ENCODE measurements around the gene C16orf89.
"Not testable (repeated sequence)": the region's sequence is repeated elsewhere in the genome, so short reads cannot be mapped to it uniquely, and the experiment has no call there.

Gene C16orf89

GRCh38 chr16:5059386-5060072, 6.2 kb downstream of the C16orf89 start:
- no peak for DNase-seq

DNA sequence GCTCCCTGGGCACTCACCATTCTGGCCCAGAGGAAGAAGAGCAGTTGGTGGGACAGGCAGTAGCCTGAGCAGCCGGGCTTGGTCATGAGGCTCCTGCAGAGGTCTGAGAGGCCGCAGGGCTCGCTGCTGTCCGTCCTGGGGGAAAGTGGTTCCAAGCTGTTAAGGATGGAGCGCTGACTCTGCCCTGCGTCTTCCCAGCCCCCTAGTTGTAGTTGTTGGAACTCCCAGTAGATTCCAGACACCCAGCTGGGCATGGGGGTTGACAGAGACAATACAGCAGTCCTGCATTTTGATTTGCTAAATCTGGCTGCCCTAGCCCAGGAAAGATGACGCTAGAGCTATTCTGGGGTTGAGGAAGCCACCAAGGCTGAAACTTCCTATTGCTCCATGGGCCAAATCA, 7.3 kb downstream of the C16orf89 start:
- no peak for DNase-seq

- DNase-seq: peak; percentile 38 to 57
Observed at GRCh38 chr16:5056352-5056751, 9.4 kb downstream of the C16orf89 start.

GRCh38 chr16:5054876-5055865, 10.6 kb downstream of the C16orf89 start:
- DNase-seq: no peak

GRCh38 chr16:5046914-5047313, 18.8 kb downstream of the C16orf89 start:
- no peak for DNase-seq

- no peak for DNase-seq
Observed at GRCh38 chr16:5045499-5046115, 20.1 kb downstream of the C16orf89 start.

DNA sequence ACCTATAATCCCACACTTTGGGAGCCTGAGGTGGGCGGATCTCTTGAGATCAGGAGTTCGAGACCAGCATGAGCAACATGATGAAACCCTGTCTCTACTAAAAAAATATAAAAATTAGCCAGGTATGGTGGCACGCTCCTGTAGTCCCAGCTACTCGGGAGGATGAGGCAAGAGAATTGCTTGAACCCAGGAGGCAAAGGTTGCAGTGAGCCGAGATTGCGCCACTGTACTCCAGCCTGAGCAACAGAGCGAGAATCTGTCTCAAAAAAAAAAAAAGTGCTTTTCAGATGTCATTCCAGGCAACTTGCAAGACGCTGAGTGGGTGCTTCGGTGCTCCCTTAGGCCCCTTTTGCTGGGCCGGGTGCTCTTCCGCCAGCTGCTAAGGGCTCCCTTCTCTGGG, 21.2 kb downstream of the C16orf89 start:
- not testable (repeated sequence) for DNase-seq

- DNase-seq: no peak
Observed at GRCh38 chr16:5044011-5044540, 21.7 kb downstream of the C16orf89 start.

DNA sequence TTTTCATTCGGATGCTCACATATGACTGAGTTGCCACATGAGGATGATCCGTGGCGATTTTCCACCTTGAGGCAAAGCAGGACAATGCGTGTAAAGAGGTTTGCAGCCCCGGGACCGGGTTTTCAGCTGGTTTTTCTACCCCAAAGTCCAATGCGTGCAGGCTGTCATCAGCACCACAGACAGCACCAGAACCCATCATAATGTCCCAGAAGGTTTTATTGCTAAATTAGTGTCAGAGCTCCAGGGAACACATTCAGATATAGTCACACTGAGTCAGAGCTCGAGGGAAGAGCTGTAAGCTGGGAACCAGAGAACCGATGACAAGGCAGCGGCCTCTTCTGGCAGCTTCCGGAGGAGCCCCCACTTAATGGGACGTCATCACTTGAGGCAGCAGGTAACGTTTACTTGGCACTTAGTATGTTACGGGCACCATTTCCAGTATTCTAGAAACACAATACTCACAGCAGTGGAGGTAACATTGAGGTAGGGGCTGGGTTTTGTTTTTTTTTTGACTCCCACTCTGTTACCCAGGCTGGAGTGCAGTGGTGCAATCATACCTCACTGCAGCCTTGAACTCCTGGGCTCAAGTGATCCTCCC, 23.1 kb downstream of the C16orf89 start:
- no peak for DNase-seq

DNA sequence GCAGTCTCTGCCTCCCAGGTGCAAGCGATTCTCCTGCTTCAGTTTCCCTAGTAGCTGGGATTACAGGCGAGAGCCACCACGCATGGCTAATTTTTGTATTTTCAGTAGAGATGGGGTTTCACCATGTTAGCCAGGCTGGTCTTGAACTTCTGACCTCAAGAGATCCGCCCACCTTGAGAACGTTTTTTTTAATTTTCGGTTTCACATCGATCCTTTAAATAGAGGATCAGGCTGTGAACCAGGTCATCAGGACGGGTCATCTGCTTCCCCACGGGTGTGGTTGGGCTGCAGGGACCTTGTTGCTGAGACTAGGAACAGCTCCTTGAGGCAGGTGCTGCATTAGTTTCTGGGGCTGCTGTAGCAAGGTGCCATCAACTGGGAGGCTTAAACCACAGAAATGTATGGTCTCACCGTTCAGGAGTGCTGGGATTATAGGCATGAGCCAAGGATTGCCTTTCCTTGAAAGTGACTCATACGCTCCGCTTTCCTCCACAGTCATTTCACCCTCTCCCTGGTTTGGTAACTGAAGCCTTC, 24.1 kb downstream of the C16orf89 start:
- DNase-seq: no peak

DNA sequence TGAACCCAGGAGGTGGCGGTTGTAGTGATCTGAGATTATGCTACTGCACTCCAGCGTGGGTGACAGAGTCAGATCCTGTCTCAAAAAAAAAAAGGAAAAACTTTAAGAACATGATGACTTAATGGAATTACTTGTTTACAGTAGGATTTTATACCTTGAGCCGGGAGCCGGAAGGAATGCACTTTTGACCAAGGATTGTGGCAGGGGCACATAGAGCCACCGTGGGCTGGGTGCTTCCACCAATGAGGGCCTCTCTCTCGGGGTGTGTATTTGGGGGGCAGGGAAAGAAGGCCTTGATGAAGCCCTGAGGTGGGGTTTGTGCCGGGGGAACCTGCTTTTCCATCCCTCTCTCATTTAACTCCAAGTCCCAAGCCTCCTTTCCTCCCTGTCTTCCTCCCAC, 25.3 kb downstream of the C16orf89 start:
- no peak for DNase-seq

- DNase-seq: no peak
Observed at GRCh38 chr16:5036228-5037156, 29.3 kb downstream of the C16orf89 start.

GRCh38 chr16:5035909-5036227, 29.9 kb downstream of the C16orf89 start:
- DNase-seq: no peak

DNA sequence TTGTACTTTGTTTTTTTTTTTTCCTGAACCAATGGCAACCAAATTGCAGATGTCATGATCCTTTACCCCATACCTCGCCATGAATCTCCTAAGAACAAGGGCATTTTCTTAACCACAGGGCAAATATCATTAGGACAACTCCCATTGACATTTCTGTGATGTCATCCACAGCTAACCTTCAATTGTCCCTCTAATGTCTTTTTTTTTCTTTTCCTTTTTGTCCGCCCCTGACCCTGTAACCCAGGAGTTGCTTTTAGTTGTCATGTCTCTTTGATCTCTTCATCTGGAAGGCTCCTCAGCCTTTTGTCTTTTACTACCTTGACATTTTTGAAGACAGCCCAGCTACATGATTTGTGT, 31.6 kb downstream of the C16orf89 start:
- DNase-seq: no peak

DNA sequence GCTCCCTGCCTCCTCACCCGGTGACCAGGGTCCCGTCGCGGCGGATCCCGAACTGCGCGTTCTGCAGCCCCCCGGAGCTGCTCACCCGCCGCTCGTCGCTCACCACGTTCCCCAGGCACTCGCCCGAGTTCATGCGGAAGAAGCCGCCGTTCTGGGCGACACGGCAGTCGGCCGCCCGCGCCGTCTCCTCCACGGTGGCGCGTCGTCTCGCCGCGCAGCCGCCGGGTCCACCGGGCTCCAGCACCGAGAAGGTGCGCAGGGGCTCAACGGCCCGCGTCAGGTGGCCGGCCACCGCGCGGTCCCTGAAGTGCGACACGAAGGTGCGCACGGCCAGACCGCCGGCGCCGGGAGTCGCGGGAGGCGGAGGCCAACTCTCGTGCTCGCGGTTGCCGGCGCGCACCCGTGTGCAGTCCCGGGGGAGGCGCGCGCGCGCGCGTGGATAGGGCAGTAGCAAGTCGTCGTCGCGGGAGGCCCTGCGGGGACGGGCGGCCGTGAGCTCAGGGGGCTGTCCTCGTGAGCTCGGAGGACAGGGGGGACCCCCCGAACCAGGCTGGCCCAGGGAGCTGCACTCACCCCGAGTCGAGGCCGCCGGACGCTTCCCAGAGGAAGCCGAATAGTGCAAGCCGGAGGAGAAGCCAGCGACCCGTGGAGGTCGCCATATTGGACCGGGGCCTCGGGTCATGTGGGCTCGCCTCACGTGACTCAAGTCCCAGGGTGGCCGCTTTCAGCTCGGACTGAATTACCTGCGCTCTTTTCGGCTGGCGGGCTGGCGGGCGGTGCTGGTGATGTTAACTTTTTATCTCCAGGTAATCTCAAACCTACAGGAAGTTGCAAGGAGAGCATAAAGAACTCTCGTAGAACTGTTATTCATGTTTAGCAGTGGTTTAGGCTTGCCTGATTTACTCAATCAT, 32.2 kb downstream of the C16orf89 start, which contains the start of gene NAGPA:
NAGPA (minus strand) TSS at position 680 of the 911 bp plus-strand sequence; CDS start at position 659, 21 bp downstream.
- peak; percentile 82 to 87 for DNase-seq

DNA sequence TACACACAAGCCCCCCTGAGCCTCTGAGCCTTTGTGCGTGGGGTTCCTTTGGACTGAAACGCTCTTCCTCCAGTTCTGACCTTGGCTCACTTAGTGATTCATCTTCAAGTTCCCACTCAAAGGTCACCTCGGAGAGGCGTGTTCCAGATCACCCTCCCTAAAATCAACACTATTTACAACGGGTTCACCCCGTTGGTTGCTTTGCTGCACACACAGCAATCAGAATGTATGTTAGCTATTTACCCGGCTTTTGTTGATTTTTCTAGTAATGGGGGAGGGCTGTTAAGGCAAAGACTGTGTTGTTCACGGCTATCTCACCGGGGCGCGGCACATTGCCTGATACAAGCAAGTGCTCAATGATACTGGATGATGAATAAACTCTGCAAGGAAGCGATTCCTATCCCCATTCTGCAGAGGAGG, 33.0 kb downstream of the C16orf89 start:
- peak in 1 of 2 donors; percentile 4 for DNase-seq

- DNase-seq: no peak
Observed at GRCh38 chr16:5031601-5032000, 34.2 kb downstream of the C16orf89 start.

GRCh38 chr16:5030251-5030870, 35.4 kb downstream of the C16orf89 start:
- DNase-seq: no peak

- no peak for DNase-seq
Observed at GRCh38 chr16:5028950-5029475, 36.7 kb downstream of the C16orf89 start.
